ENCODE measurements around the gene CAT. TPM values are rescaled to one million over a fixed set of nuclear protein-coding genes. Genes with fewer than 3 reads are reported as not detected.
"Not testable (repeated sequence)": the region's sequence is repeated elsewhere in the genome, so short reads cannot be mapped to it uniquely, and the experiment has no call there.

CAT gene
- total RNA-seq, 2 donors from 2014 or later = 88.4 to 92.3 TPM

DNA sequence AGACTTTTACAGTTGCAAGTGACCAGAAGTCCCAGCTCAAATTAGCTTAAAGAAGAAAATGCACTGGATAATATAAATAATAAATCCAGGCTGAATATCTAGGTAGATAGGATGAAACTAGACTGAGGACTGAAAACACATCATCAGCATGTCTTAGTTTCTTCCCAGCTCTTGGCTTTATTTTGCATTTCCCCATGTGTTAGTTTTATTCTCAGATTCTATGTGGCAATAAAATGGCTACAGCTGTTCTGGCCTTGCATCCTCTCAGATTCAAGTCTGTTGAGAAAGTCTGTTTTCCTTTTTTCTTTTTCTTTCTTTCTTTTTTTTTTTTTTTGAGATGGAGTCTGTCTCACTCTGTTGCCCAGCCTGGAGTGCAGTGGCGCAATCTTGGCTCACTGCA, 22.6 kb upstream of the CAT start:
- Histone ChIP-seq H3K36me3 (no peaks in the 10 kb centered on the region), H3K9ac (ENCODE audit: low read depth in 2 of 2, low read length in 2 of 2) (no peak overlapping the region), H3K9me3 (no peaks in the 10 kb centered on the region), H3K27me3 (no peaks in the 10 kb centered on the region), H3K27ac (no peak overlapping the region), H3K4me1 (no peaks in the 10 kb centered on the region), H3K4me3 (no peak overlapping the region)
- DNase-seq = no peak
- intact Hi-C loops (cut with DNase I) = no loop called here
- TF ChIP-seq, protein P1, sequence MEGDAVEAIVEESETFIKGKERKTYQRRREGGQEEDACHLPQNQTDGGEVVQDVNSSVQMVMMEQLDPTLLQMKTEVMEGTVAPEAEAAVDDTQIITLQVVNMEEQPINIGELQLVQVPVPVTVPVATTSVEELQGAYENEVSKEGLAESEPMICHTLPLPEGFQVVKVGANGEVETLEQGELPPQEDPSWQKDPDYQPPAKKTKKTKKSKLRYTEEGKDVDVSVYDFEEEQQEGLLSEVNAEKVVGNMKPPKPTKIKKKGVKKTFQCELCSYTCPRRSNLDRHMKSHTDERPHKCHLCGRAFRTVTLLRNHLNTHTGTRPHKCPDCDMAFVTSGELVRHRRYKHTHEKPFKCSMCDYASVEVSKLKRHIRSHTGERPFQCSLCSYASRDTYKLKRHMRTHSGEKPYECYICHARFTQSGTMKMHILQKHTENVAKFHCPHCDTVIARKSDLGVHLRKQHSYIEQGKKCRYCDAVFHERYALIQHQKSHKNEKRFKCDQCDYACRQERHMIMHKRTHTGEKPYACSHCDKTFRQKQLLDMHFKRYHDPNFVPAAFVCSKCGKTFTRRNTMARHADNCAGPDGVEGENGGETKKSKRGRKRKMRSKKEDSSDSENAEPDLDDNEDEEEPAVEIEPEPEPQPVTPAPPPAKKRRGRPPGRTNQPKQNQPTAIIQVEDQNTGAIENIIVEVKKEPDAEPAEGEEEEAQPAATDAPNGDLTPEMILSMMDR (IDR thresholded peaks at IDR 0.05) = no peak

DNA sequence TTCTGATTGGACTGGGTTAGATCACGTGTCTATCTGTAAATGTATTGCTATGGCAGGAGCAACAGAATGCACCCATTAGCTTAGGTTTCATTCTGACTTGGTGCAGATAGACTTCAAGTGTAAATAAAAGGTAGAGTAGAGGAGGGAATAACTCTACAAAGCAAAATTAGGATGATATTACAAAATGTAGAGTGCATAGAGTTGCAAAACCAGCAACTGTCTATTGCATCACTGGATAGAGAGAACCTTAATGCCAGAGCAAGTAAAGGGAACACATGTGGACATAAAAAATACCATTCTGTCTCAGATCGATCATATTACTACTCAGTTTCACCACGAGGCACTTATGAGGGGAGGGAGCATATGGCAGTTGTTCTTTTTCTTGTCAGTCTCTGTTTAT, 22.0 kb upstream of the CAT start:
- TF ChIP-seq, protein P1 (IDR thresholded peaks at IDR 0.05) = no peak
- intact Hi-C loops (cut with DNase I) = no loop called here

DNA sequence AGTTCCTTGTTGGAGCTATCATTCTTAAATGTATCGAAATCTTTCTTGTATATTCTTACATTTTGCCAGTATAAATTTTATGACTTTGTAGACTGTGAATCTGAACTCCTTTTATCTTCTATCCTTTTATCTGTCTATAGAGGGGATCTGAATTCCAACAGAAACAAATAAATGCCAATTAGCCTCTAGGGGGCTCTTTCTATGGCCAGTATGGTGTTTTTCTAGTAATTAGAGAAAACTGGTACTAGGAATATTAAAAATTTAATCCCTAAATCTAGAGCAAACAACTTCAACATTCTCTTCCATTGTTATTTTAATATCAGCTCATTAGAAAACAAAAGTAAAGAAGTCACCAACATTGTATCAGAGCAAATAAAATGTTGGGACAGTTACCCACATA, 21.5 kb upstream of the CAT start:
- TF ChIP-seq, protein P1 (IDR thresholded peaks at IDR 0.05) = no peak
- no peak overlapping the region for H3K4me3 ChIP-seq
- no peaks in the 10 kb centered on the region for H3K9me3 ChIP-seq
- DNase-seq = no peak
- intact Hi-C loops (cut with DNase I) = no loop called here
- no peaks in the 10 kb centered on the region for H3K27me3 ChIP-seq
- no peaks in the 10 kb centered on the region for H3K4me1 ChIP-seq
- H3K36me3 ChIP-seq = no peaks in the 10 kb centered on the region
- H3K27ac ChIP-seq = no peak overlapping the region
- H3K9ac ChIP-seq (ENCODE audit: low read depth in 2 of 2, low read length in 2 of 2) = no peak overlapping the region

More for the DNA sequence above, 22.0 kb upstream of the CAT start:
- Histone ChIP-seq H3K9ac (ENCODE audit: low read depth in 2 of 2, low read length in 2 of 2) (no peak overlapping the region), H3K27ac (no peak overlapping the region), H3K27me3 (no peaks in the 10 kb centered on the region), H3K36me3 (no peaks in the 10 kb centered on the region), H3K9me3 (no peaks in the 10 kb centered on the region), H3K4me3 (no peak overlapping the region), H3K4me1 (no peaks in the 10 kb centered on the region)
- no peak for DNase-seq

DNA sequence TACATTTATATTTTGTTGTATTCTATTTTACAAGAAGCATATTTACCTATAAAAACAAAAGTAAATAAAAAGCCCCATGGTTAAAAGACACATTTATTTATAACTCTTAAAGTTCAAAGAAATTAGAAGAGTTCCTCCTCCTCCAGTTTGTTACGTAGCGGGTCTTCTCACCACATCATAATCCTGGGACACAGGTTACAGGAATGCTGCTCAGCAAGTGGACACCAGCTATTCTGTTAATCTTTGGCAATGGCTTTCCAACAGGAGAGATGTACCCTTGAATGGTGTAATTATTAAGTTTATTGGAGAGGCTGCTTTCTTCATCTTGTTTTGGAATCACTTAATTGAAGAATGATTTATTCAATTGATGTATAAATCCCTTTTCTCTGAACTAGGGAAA, 19.6 kb upstream of the CAT start:
- no peak for DNase-seq
- TF ChIP-seq, protein P1 (IDR thresholded peaks at IDR 0.05) = no peak
- intact Hi-C loops (cut with DNase I) = no loop called here
- Histone ChIP-seq H3K9me3 (no peaks in the 10 kb centered on the region), H3K36me3 (no peaks in the 10 kb centered on the region), H3K9ac (ENCODE audit: low read depth in 2 of 2, low read length in 2 of 2) (no peak overlapping the region), H3K4me1 (no peaks in the 10 kb centered on the region), H3K27ac (no peak overlapping the region), H3K4me3 (no peak overlapping the region), H3K27me3 (no peaks in the 10 kb centered on the region)

DNA sequence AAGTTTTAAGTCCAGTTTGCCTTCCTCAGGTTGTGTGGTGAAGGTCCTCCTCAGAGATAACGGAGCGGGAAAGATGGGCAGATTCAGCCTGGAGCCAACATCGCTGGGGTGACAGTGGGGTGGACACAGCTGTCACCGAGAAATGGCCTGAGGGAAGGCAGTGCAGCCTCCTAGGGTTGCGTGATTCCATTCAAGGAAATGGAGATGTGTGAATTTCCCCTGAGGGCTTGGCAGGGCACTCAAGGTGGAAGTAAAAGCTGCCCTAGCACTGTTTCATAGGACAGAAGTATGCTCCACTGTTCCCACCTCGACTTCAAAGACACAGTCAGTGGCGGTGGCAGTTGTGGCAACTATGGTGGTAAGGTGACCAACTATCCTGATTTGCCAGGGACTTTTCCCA, 15.4 kb upstream of the CAT start:
- intact Hi-C loops (cut with DNase I) = no loop called here
- TF ChIP-seq, protein P1 (IDR thresholded peaks at IDR 0.05) = no peak
- Histone ChIP-seq H3K9ac (ENCODE audit: low read depth in 2 of 2, low read length in 2 of 2) (no peak overlapping the region), H3K27ac (no peak overlapping the region), H3K36me3 (no peaks in the 10 kb centered on the region), H3K4me1 (no peaks in the 10 kb centered on the region), H3K27me3 (no peaks in the 10 kb centered on the region), H3K4me3 (no peak overlapping the region), H3K9me3 (no peaks in the 10 kb centered on the region)
- DNase-seq = no peak

DNA sequence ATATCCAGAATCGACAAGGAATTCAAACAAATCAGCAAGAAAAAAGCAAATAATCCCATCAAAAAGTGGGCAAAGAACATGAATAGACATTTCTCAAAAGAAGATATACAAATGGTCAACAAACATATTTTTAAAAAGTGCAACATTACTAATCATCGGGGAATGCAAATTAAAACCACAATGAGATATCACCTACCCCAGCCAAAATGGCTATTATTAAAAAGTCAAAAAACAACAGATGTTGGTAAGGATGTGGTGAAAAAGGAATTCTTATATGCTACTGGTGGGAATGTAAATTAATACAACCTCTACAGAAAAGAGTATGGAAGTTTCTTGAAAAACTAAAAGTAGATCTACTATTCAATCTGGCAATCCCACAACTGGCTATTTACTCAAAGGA, 13.9 kb upstream of the CAT start:
- H3K4me1 ChIP-seq; H3K9ac ChIP-seq (ENCODE audit: low read depth in 2 of 2, low read length in 2 of 2); H3K4me3 ChIP-seq; H3K27ac ChIP-seq; H3K36me3 ChIP-seq; DNase-seq; H3K9me3 ChIP-seq; intact Hi-C loops (cut with DNase I); H3K27me3 ChIP-seq: not testable (repeated sequence)
